Endodermal cell (in vitro differentiated cells): Measurements from ENCODE around the gene MARK4. TPM values are rescaled to one million over a fixed set of nuclear protein-coding genes. Genes with fewer than 3 reads are reported as not detected.

Source experiments
- DNase-seq: peaks from one replicate; pipeline ENCODE4 v3.0.0-alpha.2; 2017
- H3K27ac ChIP-seq: 2 replicates; pipeline ENCODE4 v1.5.1; 2013; ENCODE audit warnings: mild to moderate bottlenecking, low read depth, low read length, moderate library complexity
- H3K27me3 ChIP-seq: 2 replicates; pipeline ENCODE4 v1.6.1; 2013; ENCODE audit warnings: mild to moderate bottlenecking, low read length, moderate library complexity; ENCODE audit not compliant: insufficient read depth, control insufficient read depth, poor library complexity, severe bottlenecking
- H3K36me3 ChIP-seq: 2 replicates; pipeline ENCODE4 v1.7.0; 2013; ENCODE audit warnings: mild to moderate bottlenecking, low read length, moderate library complexity; ENCODE audit not compliant: control insufficient read depth, insufficient read depth
- H3K4me1 ChIP-seq: one replicate; pipeline ENCODE4 v1.7.0; 2013; ENCODE audit warnings: low read length; ENCODE audit not compliant: control insufficient read depth, insufficient read depth
- H3K4me3 ChIP-seq: 2 replicates; pipeline ENCODE4 v1.5.1; 2013; ENCODE audit warnings: mild to moderate bottlenecking, low read length, moderate library complexity
- H3K9ac ChIP-seq: 2 replicates; pipeline ENCODE4 v1.6.1; 2013; ENCODE audit warnings: mild to moderate bottlenecking, low read length, moderate library complexity; ENCODE audit not compliant: poor library complexity, severe bottlenecking; ENCODE audit errors: extremely low read depth
- H3K9me3 ChIP-seq: 2 replicates; pipeline ENCODE4 v1.6.1; 2013; ENCODE audit warnings: mild to moderate bottlenecking, low read length, moderate library complexity; ENCODE audit not compliant: control insufficient read depth
- H3K27ac Mint-ChIP-seq: 2 replicates; pipeline ENCODE4 v1.8.0; 2020; ENCODE audit warnings: mixed read lengths
- H3K27me3 Mint-ChIP-seq: 2 replicates; pipeline ENCODE4 v1.8.0; 2021; ENCODE audit warnings: mild to moderate bottlenecking, mixed read lengths; ENCODE audit not compliant: insufficient read depth
- H3K36me3 Mint-ChIP-seq: 2 replicates; pipeline ENCODE4 v1.8.0; 2020; ENCODE audit warnings: low read depth, mixed read lengths
- H3K4me1 Mint-ChIP-seq: 2 replicates; pipeline ENCODE4 v1.8.0; 2020; ENCODE audit warnings: mixed read lengths
- H3K4me3 Mint-ChIP-seq: 2 replicates; pipeline ENCODE4 v1.8.0; 2020; ENCODE audit warnings: mild to moderate bottlenecking, moderate library complexity, mixed read lengths
- H3K9me3 Mint-ChIP-seq: 2 replicates; pipeline ENCODE4 v1.8.0; 2020; ENCODE audit warnings: mild to moderate bottlenecking, mixed read lengths
- WGBS, 2 experiments: methylation state at CpG; one replicate each; pipeline versions ENCODE4 v1.1.5 to v1.1.7; 2013; ENCODE audit warnings: missing lambda C conversion rate in 2 of 2, mixed read lengths in 1 of 2; ENCODE audit not compliant: insufficient coverage in 1 of 2, insufficient read length in 1 of 2; 5-methylcytosine and 5-hydroxymethylcytosine counted together
- total RNA-seq, 2 donors: library from RNA; stranded (reverse); fragmentation: NEBNext Ultra II Directional in 1 of 2; extraction: Animal tissue kit (Norgen Biotek cat#: 25700) in 1 of 2; gene quantifications; 2 replicates in 1 of 2; 3 replicates in 1 of 2; pipeline ENCODE4 v1.2.1, GENCODE V29; 2021
- TF ChIP-seq, protein P1 (sequence below): fragments of 200-600 bp; sonication (generic); conservative IDR thresholded peaks from 2 replicates; pipeline ENCODE4 v1.5.0; 2021; ENCODE audit warnings: antibody characterized with exemption, mild to moderate bottlenecking

The MARK4 gene
- total RNA-seq, 2 donors from 2014 or later, result 74.6 to 90.6 TPM

GRCh38 chr19:45253396-45254027 is 2.4 kb downstream of the MARK4 start:
- Histone ChIP-seq H3K27ac (no peak overlapping the region), H3K4me3 (peak overlapping the region; percentile 84), H3K36me3 (peaks cover 10% of the 10 kb centered on the region), H3K9ac (no peak overlapping the region), H3K9me3 (no peaks in the 10 kb centered on the region), H3K4me1 (no peaks in the 10 kb centered on the region), H3K27me3 (no peaks in the 10 kb centered on the region)
- Mint-ChIP-seq H3K27ac (no peak overlapping the region), H3K9me3 (no peaks in the 10 kb centered on the region), H3K4me1 (peaks cover 17% of the 10 kb centered on the region), H3K27me3 (peaks cover 17% of the 10 kb centered on the region), H3K36me3 (peaks cover 11% of the 10 kb centered on the region), H3K4me3 (peak overlapping the region; percentile 67)
- WGBS, 2 experiments, result 89 to 90% methylated on average over 8 to 12 of the region's 12 CpGs
- TF ChIP-seq, protein P1, sequence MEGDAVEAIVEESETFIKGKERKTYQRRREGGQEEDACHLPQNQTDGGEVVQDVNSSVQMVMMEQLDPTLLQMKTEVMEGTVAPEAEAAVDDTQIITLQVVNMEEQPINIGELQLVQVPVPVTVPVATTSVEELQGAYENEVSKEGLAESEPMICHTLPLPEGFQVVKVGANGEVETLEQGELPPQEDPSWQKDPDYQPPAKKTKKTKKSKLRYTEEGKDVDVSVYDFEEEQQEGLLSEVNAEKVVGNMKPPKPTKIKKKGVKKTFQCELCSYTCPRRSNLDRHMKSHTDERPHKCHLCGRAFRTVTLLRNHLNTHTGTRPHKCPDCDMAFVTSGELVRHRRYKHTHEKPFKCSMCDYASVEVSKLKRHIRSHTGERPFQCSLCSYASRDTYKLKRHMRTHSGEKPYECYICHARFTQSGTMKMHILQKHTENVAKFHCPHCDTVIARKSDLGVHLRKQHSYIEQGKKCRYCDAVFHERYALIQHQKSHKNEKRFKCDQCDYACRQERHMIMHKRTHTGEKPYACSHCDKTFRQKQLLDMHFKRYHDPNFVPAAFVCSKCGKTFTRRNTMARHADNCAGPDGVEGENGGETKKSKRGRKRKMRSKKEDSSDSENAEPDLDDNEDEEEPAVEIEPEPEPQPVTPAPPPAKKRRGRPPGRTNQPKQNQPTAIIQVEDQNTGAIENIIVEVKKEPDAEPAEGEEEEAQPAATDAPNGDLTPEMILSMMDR, result no peak
- no peak for DNase-seq

GRCh38 chr19:45254044-45254531 is 3.0 kb downstream of the MARK4 start:
- H3K27ac ChIP-seq, result no peak overlapping the region
- no peaks in the 10 kb centered on the region for H3K9me3 ChIP-seq
- Mint-ChIP-seq H3K9me3 (no peaks in the 10 kb centered on the region), H3K27ac (no peak overlapping the region), H3K36me3 (peaks cover 11% of the 10 kb centered on the region), H3K27me3 (peaks cover 15% of the 10 kb centered on the region), H3K4me1 (peaks cover 17% of the 10 kb centered on the region), H3K4me3 (peak overlapping the region; percentile 67)
- no peak overlapping the region for H3K4me3 ChIP-seq
- H3K4me1 ChIP-seq, result no peaks in the 10 kb centered on the region
- H3K36me3 ChIP-seq, result peaks cover 10% of the 10 kb centered on the region
- WGBS, 2 experiments, result 86 to 89% methylated on average over 5 to 11 of the region's 11 CpGs
- peak; percentile 49 for DNase-seq
- H3K9ac ChIP-seq, result no peak overlapping the region
- H3K27me3 ChIP-seq, result no peaks in the 10 kb centered on the region
- TF ChIP-seq, protein P1, result peak; percentile 63

- no peak overlapping the region for H3K4me3 Mint-ChIP-seq
- Histone ChIP-seq H3K4me3 (no peak overlapping the region), H3K4me1 (no peaks in the 10 kb centered on the region), H3K9me3 (no peaks in the 10 kb centered on the region), H3K9ac (no peak overlapping the region), H3K27me3 (no peaks in the 10 kb centered on the region), H3K27ac (no peak overlapping the region), H3K36me3 (peaks cover 10% of the 10 kb centered on the region)
- H3K27ac Mint-ChIP-seq, result no peak overlapping the region
- H3K27me3 Mint-ChIP-seq, result peaks cover 2% of the 10 kb centered on the region
- H3K4me1 Mint-ChIP-seq, result peaks cover 17% of the 10 kb centered on the region
- no peak for DNase-seq
- no peaks in the 10 kb centered on the region for H3K9me3 Mint-ChIP-seq
- peaks cover 12% of the 10 kb centered on the region for H3K36me3 Mint-ChIP-seq
- 93 to 95% methylated on average over 7 to 9 of the region's 9 CpGs for WGBS, 2 experiments
- TF ChIP-seq, protein P1, result no peak
These were observed 4.6 kb downstream of the MARK4 start for GRCh38 chr19:45255611-45256157.
